Activated B cell treated with CpG ODN at 0.5 μM for 24 hours (primary cell): Measurements from ENCODE around the gene ATP9A. TPM values are rescaled to one million over a fixed set of nuclear protein-coding genes. Genes with fewer than 3 reads are reported as not detected.

Experiments
- ATAC-seq: fragments of 200-7000 bp; cut with Tn5 transposase; one replicate; pipeline ENCODE4 v1.10.0; 2021; ENCODE audit warnings: low read depth, mild to moderate bottlenecking, moderate library complexity
- CTCF ChIA-PET: fragments of 350-600 bp; sonication (Branson Sonifier 250); formaldehyde crosslinking; loops from one replicate; lab custom pipeline; 2021; ENCODE audit warnings: antibody characterized with exemption; lab: Charles Lee
- POLR2A ChIA-PET: fragments of 350-600 bp; sonication (Branson Sonifier 250); formaldehyde crosslinking; loops from one replicate; lab custom pipeline; 2021; ENCODE audit warnings: antibody characterized with exemption; lab: Charles Lee
- DNase-seq: peaks from one replicate; pipeline ENCODE4 v3.0.0; 2022
- H3K27ac Mint-ChIP-seq: one replicate; pipeline ENCODE4 v1.8.0; 2020; ENCODE audit warnings: mixed read lengths
- H3K27me3 Mint-ChIP-seq: one replicate; pipeline ENCODE4 v1.8.0; 2021; ENCODE audit warnings: mixed read lengths
- H3K36me3 Mint-ChIP-seq: one replicate; pipeline ENCODE4 v1.8.0; 2021; ENCODE audit warnings: low read depth, mixed read lengths
- H3K4me1 Mint-ChIP-seq: one replicate; pipeline ENCODE4 v1.8.0; 2021; ENCODE audit warnings: mixed read lengths
- H3K4me3 Mint-ChIP-seq: one replicate; pipeline ENCODE4 v1.8.0; 2020; ENCODE audit warnings: mild to moderate bottlenecking, mixed read lengths
- H3K9me3 Mint-ChIP-seq: one replicate; pipeline ENCODE4 v1.8.0; 2020; ENCODE audit warnings: mixed read lengths
- CTCF ChIP-seq: fragments of 200-600 bp; IDR thresholded peaks from one replicate; pipeline ENCODE4 v1.8.0; 2022; ENCODE audit warnings: antibody characterized with exemption, mild to moderate bottlenecking
- intact Hi-C: fragments of 100-400 bp; cut with micrococcal nuclease; formaldehyde crosslinking; loops from one replicate; pipeline ENCODE4 v1.15.1; 2024
- total RNA-seq: library from RNA; stranded (reverse); gene quantifications from 2 replicates; pipeline ENCODE4 v1.2.3, GENCODE V29; 2022

Gene ATP9A
- total RNA-seq, 1 donor from 2014 or later, result 0.07 TPM

- no peaks in the 10 kb centered on the region for H3K9me3 Mint-ChIP-seq
Measured at GRCh38 chr20:51698252-51698651, 69.9 kb downstream of the ATP9A start.

GRCh38 chr20:51697096-51697826, 70.9 kb downstream of the ATP9A start:
- CTCF ChIA-PET, result no interaction called here

More at GRCh38 chr20:51698252-51698651, 69.9 kb downstream of the ATP9A start:
- ATAC-seq, result no peak
- POLR2A ChIA-PET, result no interaction called here
- TF ChIP-seq CTCF, result no peak
- CTCF ChIA-PET, result no interaction called here
- Mint-ChIP-seq H3K27ac (no peak overlapping the region), H3K27me3 (peaks cover 19% of the 10 kb centered on the region), H3K36me3 (no peaks in the 10 kb centered on the region), H3K4me3 (no peak overlapping the region), H3K4me1 (peaks cover 3% of the 10 kb centered on the region)
- no peak for DNase-seq
- intact Hi-C loops, result no loop called here

DNA sequence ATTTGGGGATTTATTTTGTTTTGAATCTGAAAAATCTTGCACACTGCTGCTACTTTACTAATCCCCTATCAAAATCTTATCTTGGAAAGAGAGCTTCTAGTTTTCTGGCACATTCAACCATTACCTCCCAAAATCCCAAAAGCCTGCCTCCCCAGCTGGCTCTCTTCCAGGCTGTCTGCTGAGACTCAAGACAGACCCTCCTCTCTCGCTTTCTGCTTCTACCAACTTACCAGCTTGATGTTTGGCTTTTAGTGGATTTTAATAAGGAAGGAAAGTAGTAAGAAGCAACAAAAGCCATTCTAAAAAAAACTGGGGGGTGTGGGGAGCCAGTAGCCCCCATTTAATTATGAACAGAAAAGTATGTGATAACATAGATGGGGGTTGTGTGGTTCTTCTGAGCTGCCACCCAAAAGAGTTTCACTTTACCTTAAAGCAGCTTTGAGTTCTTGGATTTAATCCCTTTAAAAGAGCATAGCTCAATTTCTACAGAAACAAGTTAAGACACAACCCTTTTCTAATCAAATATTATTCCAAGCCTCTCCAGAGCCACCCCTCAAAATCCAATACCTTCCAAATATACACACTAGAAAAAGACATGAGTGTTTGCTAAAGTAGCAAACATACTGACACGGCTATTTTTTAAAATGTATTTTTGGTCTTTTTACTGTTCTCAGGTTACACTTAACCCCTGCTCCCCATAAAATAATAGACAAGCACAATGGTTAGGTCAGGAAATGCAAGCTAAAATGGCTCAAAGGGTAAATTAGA, 71.7 kb downstream of the ATP9A start:
- DNase-seq (no peak), ATAC-seq (no peak)
- no peaks in the 10 kb centered on the region for H3K36me3 Mint-ChIP-seq
- POLR2A ChIA-PET, result no interaction called here
- H3K27me3 Mint-ChIP-seq, result peaks cover 21% of the 10 kb centered on the region
- intact Hi-C loops, result no loop called here
- H3K4me3 Mint-ChIP-seq, result no peak overlapping the region
- CTCF ChIA-PET, result no interaction called here
- no peak overlapping the region for H3K27ac Mint-ChIP-seq
- peaks cover 3% of the 10 kb centered on the region for H3K4me1 Mint-ChIP-seq
- no peaks in the 10 kb centered on the region for H3K9me3 Mint-ChIP-seq
- no peak for TF ChIP-seq CTCF

More at GRCh38 chr20:51697096-51697826, 70.9 kb downstream of the ATP9A start:
- Mint-ChIP-seq H3K36me3 (no peaks in the 10 kb centered on the region), H3K4me1 (peaks cover 3% of the 10 kb centered on the region), H3K27ac (no peak overlapping the region), H3K9me3 (no peaks in the 10 kb centered on the region), H3K4me3 (no peak overlapping the region), H3K27me3 (peaks cover 21% of the 10 kb centered on the region)
- TF ChIP-seq CTCF, result no peak
- DNase-seq, result no peak
- POLR2A ChIA-PET, result no interaction called here
- intact Hi-C loops, result no loop called here
- ATAC-seq, result no peak

DNA sequence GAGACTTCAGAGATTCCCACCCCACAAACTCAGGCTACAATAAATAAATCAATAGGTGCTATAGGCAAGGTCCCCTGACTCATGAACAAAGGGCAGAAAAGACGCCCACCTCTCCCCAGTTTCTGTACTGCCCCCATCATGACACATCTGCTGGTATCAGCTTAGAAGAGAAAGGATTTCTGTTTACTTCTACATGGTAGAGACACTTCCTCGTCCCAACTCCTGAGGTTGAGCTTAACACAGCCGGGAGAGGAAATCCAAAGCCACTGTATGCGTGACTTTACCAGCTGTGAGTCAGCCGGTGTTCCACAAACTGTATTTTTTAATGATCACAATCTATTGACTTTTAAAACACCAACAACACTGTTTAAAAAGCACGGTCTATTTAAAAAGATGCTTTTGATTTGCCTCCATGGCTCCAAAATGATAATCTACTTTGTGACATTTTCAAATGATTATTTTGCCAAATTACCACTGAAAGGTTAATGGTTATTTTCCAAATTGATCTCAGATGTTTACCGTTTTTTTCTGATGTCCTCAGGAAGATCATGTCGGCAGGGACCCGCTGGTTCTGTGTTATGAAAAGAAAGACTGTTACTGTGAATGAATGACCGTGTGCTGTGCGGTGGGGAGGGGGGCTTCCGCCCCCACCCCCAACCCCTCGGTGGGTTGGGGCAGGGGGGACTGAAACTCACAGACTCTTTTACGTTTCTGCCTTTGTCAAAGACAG, 72.5 kb downstream of the ATP9A start:
- H3K27ac Mint-ChIP-seq, result no peak overlapping the region
- CTCF ChIA-PET, result no interaction called here
- no peak for DNase-seq

More for the DNA sequence above, 72.5 kb downstream of the ATP9A start:
- POLR2A ChIA-PET, result no interaction called here
- Mint-ChIP-seq H3K4me3 (no peak overlapping the region), H3K36me3 (no peaks in the 10 kb centered on the region), H3K27me3 (peaks cover 23% of the 10 kb centered on the region), H3K9me3 (no peaks in the 10 kb centered on the region), H3K4me1 (peaks cover 3% of the 10 kb centered on the region)
- TF ChIP-seq CTCF, result no peak
- intact Hi-C loops, result no loop called here
- no peak for ATAC-seq
